SK-N-SH (cell line): Measurements from ENCODE around the gene ABCB7.

Source experiments
- ELF1 ChIP-seq: IDR thresholded peaks from 2 replicates; pipeline ENCODE4 v1.4.0; 2012
- RCOR1 ChIP-seq: fragments of 150-350 bp; IDR thresholded peaks from 2 replicates; pipeline ENCODE4 v1.6.1; 2017; ENCODE audit warnings: antibody characterized with exemption, low read length
- USF2 ChIP-seq: fragments of 150-350 bp; IDR thresholded peaks from 2 replicates; pipeline ENCODE4 v1.6.1; 2017; ENCODE audit warnings: antibody characterized with exemption, low read length, low read depth, borderline replicate concordance
- TF ChIP-seq, protein P1 (sequence below): fragments of 200-600 bp; sonication (generic); IDR thresholded peaks from 2 replicates; pipeline ENCODE4 v1.6.1; 2017; ENCODE audit warnings: antibody characterized with exemption, mild to moderate bottlenecking, moderate library complexity

DNA sequence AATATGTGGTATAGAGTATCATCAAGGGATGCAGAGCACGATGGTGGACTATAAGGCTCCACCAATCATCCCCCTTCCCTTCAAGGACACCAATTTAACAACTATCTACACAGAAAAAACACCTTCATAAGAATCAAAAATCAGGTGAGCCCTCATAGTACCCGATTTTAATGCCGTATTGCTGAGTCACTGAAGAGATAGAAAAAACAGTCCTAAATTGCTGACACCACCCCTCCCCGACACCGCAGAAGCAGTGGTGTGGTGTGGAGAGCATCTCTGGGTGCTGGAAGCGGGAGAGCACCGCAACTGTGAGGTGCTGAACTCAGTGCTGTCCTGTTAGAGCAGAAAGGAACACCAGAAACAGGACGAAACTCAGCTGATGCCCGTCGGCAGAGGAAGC lies 49.3 kb downstream of the ABCB7 start:
- TF ChIP-seq, protein P1, sequence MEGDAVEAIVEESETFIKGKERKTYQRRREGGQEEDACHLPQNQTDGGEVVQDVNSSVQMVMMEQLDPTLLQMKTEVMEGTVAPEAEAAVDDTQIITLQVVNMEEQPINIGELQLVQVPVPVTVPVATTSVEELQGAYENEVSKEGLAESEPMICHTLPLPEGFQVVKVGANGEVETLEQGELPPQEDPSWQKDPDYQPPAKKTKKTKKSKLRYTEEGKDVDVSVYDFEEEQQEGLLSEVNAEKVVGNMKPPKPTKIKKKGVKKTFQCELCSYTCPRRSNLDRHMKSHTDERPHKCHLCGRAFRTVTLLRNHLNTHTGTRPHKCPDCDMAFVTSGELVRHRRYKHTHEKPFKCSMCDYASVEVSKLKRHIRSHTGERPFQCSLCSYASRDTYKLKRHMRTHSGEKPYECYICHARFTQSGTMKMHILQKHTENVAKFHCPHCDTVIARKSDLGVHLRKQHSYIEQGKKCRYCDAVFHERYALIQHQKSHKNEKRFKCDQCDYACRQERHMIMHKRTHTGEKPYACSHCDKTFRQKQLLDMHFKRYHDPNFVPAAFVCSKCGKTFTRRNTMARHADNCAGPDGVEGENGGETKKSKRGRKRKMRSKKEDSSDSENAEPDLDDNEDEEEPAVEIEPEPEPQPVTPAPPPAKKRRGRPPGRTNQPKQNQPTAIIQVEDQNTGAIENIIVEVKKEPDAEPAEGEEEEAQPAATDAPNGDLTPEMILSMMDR = no peak
- TF ChIP-seq ELF1 (no peak), RCOR1 (no peak), USF2 (no peak)
